Neural progenitor cell (in vitro differentiated cells): ENCODE results near the gene RBM25.

Experiments
- EZH2 ChIP-seq: fragments of 200-600 bp; sonication (generic); IDR thresholded peaks from 2 replicates; pipeline ENCODE4 v1.6.1; 2017; ENCODE audit warnings: antibody characterized with exemption, mild to moderate bottlenecking, moderate library complexity
- TF ChIP-seq, protein P1 (sequence below): fragments of 200-600 bp; sonication (generic); IDR thresholded peaks from 2 replicates; pipeline ENCODE4 v1.5.1; 2017; ENCODE audit warnings: antibody characterized with exemption, mild to moderate bottlenecking

DNA sequence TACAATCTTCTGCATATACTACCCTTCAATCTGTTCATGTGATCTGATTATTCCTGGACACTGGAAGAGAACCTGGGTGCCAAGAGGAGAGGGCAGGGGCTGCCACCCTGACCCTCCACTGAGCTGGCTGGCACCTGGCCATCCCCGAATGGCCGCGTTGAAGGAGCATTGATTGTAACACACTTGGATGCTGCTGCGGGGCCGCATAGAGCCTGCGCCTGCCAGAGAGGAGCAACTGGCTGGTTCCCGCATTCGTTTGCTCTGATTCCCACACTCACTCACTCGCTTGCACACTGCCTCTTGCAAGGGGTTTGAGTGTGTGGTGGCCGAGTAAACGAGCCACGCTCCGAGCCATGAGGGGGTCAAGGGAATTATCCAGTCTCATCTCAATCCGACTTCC lies 110.4 kb downstream of the RBM25 start:
- TF ChIP-seq, protein P1, sequence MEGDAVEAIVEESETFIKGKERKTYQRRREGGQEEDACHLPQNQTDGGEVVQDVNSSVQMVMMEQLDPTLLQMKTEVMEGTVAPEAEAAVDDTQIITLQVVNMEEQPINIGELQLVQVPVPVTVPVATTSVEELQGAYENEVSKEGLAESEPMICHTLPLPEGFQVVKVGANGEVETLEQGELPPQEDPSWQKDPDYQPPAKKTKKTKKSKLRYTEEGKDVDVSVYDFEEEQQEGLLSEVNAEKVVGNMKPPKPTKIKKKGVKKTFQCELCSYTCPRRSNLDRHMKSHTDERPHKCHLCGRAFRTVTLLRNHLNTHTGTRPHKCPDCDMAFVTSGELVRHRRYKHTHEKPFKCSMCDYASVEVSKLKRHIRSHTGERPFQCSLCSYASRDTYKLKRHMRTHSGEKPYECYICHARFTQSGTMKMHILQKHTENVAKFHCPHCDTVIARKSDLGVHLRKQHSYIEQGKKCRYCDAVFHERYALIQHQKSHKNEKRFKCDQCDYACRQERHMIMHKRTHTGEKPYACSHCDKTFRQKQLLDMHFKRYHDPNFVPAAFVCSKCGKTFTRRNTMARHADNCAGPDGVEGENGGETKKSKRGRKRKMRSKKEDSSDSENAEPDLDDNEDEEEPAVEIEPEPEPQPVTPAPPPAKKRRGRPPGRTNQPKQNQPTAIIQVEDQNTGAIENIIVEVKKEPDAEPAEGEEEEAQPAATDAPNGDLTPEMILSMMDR = no peak
- TF ChIP-seq EZH2 = no peak
